GM12892 (cell line): ENCODE data around the gene NBEA.

Experiments used
- POLR2A ChIP-seq: IDR thresholded peaks from 2 replicates; pipeline ENCODE4 v1.6.1; 2011; ENCODE audit warnings: low read depth, low read length, control low read depth
- POLR2AphosphoS5 ChIP-seq: IDR thresholded peaks from 2 replicates; pipeline ENCODE4 v1.6.1; 2011; ENCODE audit warnings: low read depth, low read length, control low read depth

DNA sequence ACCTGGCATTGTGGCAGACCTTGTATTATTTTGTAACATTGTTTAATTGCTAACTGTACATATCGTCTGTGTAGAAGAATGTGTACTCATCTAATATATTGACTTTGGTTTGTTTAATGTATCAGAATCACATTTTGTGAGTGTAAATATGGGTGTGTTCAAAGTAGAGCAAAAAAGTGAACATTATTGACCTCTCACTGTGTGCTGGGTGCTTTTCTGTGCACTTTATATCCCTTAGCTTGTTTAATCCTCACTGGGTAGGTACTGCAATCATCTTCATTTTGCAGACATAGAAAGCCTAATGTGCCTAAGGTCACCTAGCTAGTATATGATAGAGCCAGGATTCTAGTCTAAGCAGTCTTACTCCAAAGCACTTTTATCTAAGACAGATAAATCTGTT, 289.4 kb downstream of the NBEA start:
- TF ChIP-seq POLR2AphosphoS5 (no peak), POLR2A (no peak)
